ENCODE measurements around the gene ADAM23.

The ADAM23 gene

DNA sequence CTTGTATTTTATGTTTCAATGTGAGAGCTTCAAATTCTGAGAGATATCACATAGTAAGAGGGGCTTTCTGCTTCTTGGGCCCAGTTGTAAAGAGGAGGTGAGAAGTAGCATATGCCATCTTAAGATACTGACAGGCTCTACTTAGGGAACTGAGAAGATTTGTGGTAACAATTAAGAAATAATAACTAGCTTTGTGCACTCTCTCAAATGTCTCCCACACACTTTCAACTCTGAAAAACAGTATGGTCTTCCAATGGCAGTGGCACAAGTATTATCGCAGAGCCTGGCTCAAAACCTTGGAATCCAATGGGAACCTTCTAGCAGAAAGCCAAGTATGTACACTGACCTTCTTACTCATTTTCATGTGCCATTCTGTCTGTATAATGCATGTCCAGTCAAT is 118.6 kb downstream of the ADAM23 start:
- no peak overlapping the region for H4K8ac ChIP-seq (ENCODE audit: low read depth, low read length)
- no peaks in the 10 kb centered on the region for H3K4me1 ChIP-seq (ENCODE audit: control insufficient read depth in 2 of 2, insufficient read depth in 1 of 2, low read depth in 1 of 2, low read length in 2 of 2)
- no peak for DNase-seq (ENCODE audit: low spot score)
- no peak overlapping the region for H3K4me3 ChIP-seq (ENCODE audit: low read length in 2 of 2)
- H3K18ac ChIP-seq (ENCODE audit: low read length) = no peak overlapping the region
- no peaks in the 10 kb centered on the region for H3K9me3 ChIP-seq (replicated peaks in 1 of 2; ENCODE audit: control insufficient read depth in 2 of 2, insufficient read depth in 1 of 2, low read depth in 1 of 2, low read length in 2 of 2)
- no peak overlapping the region for H4K91ac ChIP-seq (ENCODE audit: low read depth, low read length, poor library complexity)
- H2BK5ac ChIP-seq (ENCODE audit: low read length) = no peak overlapping the region
- no peaks in the 10 kb centered on the region for H3K27me3 ChIP-seq (ENCODE audit: control insufficient read depth in 3 of 3, insufficient read depth in 3 of 3, low read depth in 1 of 3, low read length in 3 of 3)
- H3K27ac ChIP-seq (replicated peaks; ENCODE audit: low read length) = no peak overlapping the region
- no CpG with 5 or more reads among the region's 1 CpG for WGBS, 2 donors (ENCODE audit: extremely low coverage in 2 of 2, insufficient read length in 2 of 2, insufficient replicate concordance in 1 of 2)
- no peaks in the 10 kb centered on the region for H3K79me1 ChIP-seq (ENCODE audit: low read depth, low read length)
- H2AFZ ChIP-seq (ENCODE audit: low read length) = no peak overlapping the region
- no peak overlapping the region for H2BK12ac ChIP-seq (ENCODE audit: low read length)
- H2AK5ac ChIP-seq (ENCODE audit: low read depth, low read length) = no peak overlapping the region
- no peak overlapping the region for H3K23ac ChIP-seq (ENCODE audit: low read depth, low read length, poor library complexity)
- no peak overlapping the region for H3K14ac ChIP-seq (ENCODE audit: low read length)
- no peak overlapping the region for H2BK120ac ChIP-seq (ENCODE audit: low read depth, low read length)
- H2BK15ac ChIP-seq (ENCODE audit: low read length) = no peak overlapping the region
- H3K9ac ChIP-seq (ENCODE audit: low read depth, low read length, poor library complexity) = no peak overlapping the region
- peaks cover 0 to 3% of the 10 kb centered on the region in 2 donors for H3K36me3 ChIP-seq (replicated peaks in 1 of 2; ENCODE audit: control insufficient read depth in 2 of 2, insufficient read depth in 2 of 2, low read length in 2 of 2)
- no peak overlapping the region for H3K4ac ChIP-seq (ENCODE audit: low read length)
- no peak overlapping the region for H3K4me2 ChIP-seq (ENCODE audit: insufficient read depth, low read length, poor library complexity, severe bottlenecking)

- WGBS, 2 donors (ENCODE audit: extremely low coverage in 2 of 2, insufficient read length in 2 of 2, insufficient replicate concordance in 1 of 2) = no CpG with 5 or more reads among the region's 2 CpGs
- H3K27me3 ChIP-seq (ENCODE audit: control insufficient read depth in 3 of 3, insufficient read depth in 3 of 3, low read depth in 1 of 3, low read length in 3 of 3) = no peaks in the 10 kb centered on the region
- H3K4ac ChIP-seq (ENCODE audit: low read length) = no peak overlapping the region
- no peak overlapping the region for H2AFZ ChIP-seq (ENCODE audit: low read length)
- no peak for DNase-seq (ENCODE audit: low spot score)
- no peak overlapping the region for H4K8ac ChIP-seq (ENCODE audit: low read depth, low read length)
- H3K4me3 ChIP-seq (ENCODE audit: low read length in 2 of 2) = no peak overlapping the region
- H3K23ac ChIP-seq (ENCODE audit: low read depth, low read length, poor library complexity) = no peak overlapping the region
- H3K4me2 ChIP-seq (ENCODE audit: insufficient read depth, low read length, poor library complexity, severe bottlenecking) = no peak overlapping the region
- H3K9me3 ChIP-seq (replicated peaks in 1 of 2; ENCODE audit: control insufficient read depth in 2 of 2, insufficient read depth in 1 of 2, low read depth in 1 of 2, low read length in 2 of 2) = no peaks in the 10 kb centered on the region
- no peaks in the 10 kb centered on the region for H3K4me1 ChIP-seq (ENCODE audit: control insufficient read depth in 2 of 2, insufficient read depth in 1 of 2, low read depth in 1 of 2, low read length in 2 of 2)
- no peak overlapping the region for H3K18ac ChIP-seq (ENCODE audit: low read length)
- no peak overlapping the region for H2BK12ac ChIP-seq (ENCODE audit: low read length)
- H4K91ac ChIP-seq (ENCODE audit: low read depth, low read length, poor library complexity) = no peak overlapping the region
- no peak overlapping the region for H3K14ac ChIP-seq (ENCODE audit: low read length)
- H2BK120ac ChIP-seq (ENCODE audit: low read depth, low read length) = no peak overlapping the region
- H3K36me3 ChIP-seq (replicated peaks in 1 of 2; ENCODE audit: control insufficient read depth in 2 of 2, insufficient read depth in 2 of 2, low read length in 2 of 2) = peaks cover 0 to 3% of the 10 kb centered on the region in 2 donors
- H2AK5ac ChIP-seq (ENCODE audit: low read depth, low read length) = no peak overlapping the region
- no peak overlapping the region for H3K9ac ChIP-seq (ENCODE audit: low read depth, low read length, poor library complexity)
- no peak overlapping the region for H2BK5ac ChIP-seq (ENCODE audit: low read length)
- H3K27ac ChIP-seq (replicated peaks; ENCODE audit: low read length) = no peak overlapping the region
- no peak overlapping the region for H2BK15ac ChIP-seq (ENCODE audit: low read length)
- no peaks in the 10 kb centered on the region for H3K79me1 ChIP-seq (ENCODE audit: low read depth, low read length)
Observed at GRCh38 chr2:206562375-206562774, 119.0 kb downstream of the ADAM23 start.

- Histone ChIP-seq H2BK120ac (ENCODE audit: low read depth, low read length) (no peak overlapping the region), H4K91ac (ENCODE audit: low read depth, low read length, poor library complexity) (no peak overlapping the region), H3K4ac (ENCODE audit: low read length) (no peak overlapping the region), H2AK5ac (ENCODE audit: low read depth, low read length) (no peak overlapping the region), H3K4me1 (ENCODE audit: control insufficient read depth in 2 of 2, insufficient read depth in 1 of 2, low read depth in 1 of 2, low read length in 2 of 2) (no peaks in the 10 kb centered on the region), H3K18ac (ENCODE audit: low read length) (no peak overlapping the region), H2BK12ac (ENCODE audit: low read length) (no peak overlapping the region), H3K9me3 (replicated peaks in 1 of 2; ENCODE audit: control insufficient read depth in 2 of 2, insufficient read depth in 1 of 2, low read depth in 1 of 2, low read length in 2 of 2) (no peaks in the 10 kb centered on the region), H4K8ac (ENCODE audit: low read depth, low read length) (no peak overlapping the region), H3K4me2 (ENCODE audit: insufficient read depth, low read length, poor library complexity, severe bottlenecking) (no peak overlapping the region), H3K4me3 (ENCODE audit: low read length in 2 of 2) (no peak overlapping the region), H3K36me3 (replicated peaks in 1 of 2; ENCODE audit: control insufficient read depth in 2 of 2, insufficient read depth in 2 of 2, low read length in 2 of 2) (peaks cover 0 to 7% of the 10 kb centered on the region in 2 donors), H3K79me1 (ENCODE audit: low read depth, low read length) (no peaks in the 10 kb centered on the region), H2AFZ (ENCODE audit: low read length) (no peak overlapping the region), H2BK5ac (ENCODE audit: low read length) (no peak overlapping the region), H3K23ac (ENCODE audit: low read depth, low read length, poor library complexity) (no peak overlapping the region), H3K14ac (ENCODE audit: low read length) (no peak overlapping the region), H3K27me3 (ENCODE audit: control insufficient read depth in 3 of 3, insufficient read depth in 3 of 3, low read depth in 1 of 3, low read length in 3 of 3) (no peaks in the 10 kb centered on the region), H3K9ac (ENCODE audit: low read depth, low read length, poor library complexity) (no peak overlapping the region), H2BK15ac (ENCODE audit: low read length) (no peak overlapping the region), H3K27ac (replicated peaks; ENCODE audit: low read length) (no peak overlapping the region)
- no CpG with 5 or more reads among the region's 2 CpGs for WGBS, 2 donors (ENCODE audit: extremely low coverage in 2 of 2, insufficient read length in 2 of 2, insufficient replicate concordance in 1 of 2)
- no peak for DNase-seq (ENCODE audit: low spot score)
Observed at GRCh38 chr2:206563374-206563773, 120.0 kb downstream of the ADAM23 start.

DNA sequence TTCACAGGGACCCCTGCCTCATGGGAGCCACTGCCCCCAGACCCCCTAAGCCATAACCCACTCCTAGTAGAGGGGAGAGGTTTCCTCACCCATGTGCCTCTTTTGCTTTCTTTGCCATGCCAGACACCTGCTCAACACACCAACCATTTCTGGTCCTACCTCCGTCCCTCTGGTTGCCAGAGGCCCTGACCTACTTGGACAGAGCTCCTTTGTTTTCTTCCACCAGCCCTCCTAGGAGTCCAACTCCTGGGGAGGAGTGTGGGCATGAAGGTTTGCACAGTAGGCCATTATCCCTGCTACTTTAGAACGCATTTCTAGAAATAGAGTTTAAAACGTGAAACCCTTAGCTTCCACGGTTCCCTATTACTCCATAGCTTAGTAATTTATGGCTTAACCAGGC is 122.3 kb downstream of the ADAM23 start:
- no peak for DNase-seq (ENCODE audit: low spot score)
- Histone ChIP-seq H3K79me1 (ENCODE audit: low read depth, low read length) (no peaks in the 10 kb centered on the region), H3K23ac (ENCODE audit: low read depth, low read length, poor library complexity) (no peak overlapping the region), H2BK120ac (ENCODE audit: low read depth, low read length) (no peak overlapping the region), H2BK15ac (ENCODE audit: low read length) (no peak overlapping the region), H3K4me3 (ENCODE audit: low read length in 2 of 2) (no peak overlapping the region), H2BK5ac (ENCODE audit: low read length) (no peak overlapping the region), H3K4me1 (ENCODE audit: control insufficient read depth in 2 of 2, insufficient read depth in 1 of 2, low read depth in 1 of 2, low read length in 2 of 2) (no peaks in the 10 kb centered on the region), H3K27me3 (ENCODE audit: control insufficient read depth in 3 of 3, insufficient read depth in 3 of 3, low read depth in 1 of 3, low read length in 3 of 3) (no peaks in the 10 kb centered on the region), H2AFZ (ENCODE audit: low read length) (no peak overlapping the region), H3K4ac (ENCODE audit: low read length) (no peak overlapping the region), H4K91ac (ENCODE audit: low read depth, low read length, poor library complexity) (no peak overlapping the region), H3K9me3 (replicated peaks in 1 of 2; ENCODE audit: control insufficient read depth in 2 of 2, insufficient read depth in 1 of 2, low read depth in 1 of 2, low read length in 2 of 2) (no peaks in the 10 kb centered on the region), H4K8ac (ENCODE audit: low read depth, low read length) (no peak overlapping the region), H3K4me2 (ENCODE audit: insufficient read depth, low read length, poor library complexity, severe bottlenecking) (no peak overlapping the region), H3K27ac (replicated peaks; ENCODE audit: low read length) (no peak overlapping the region), H2AK5ac (ENCODE audit: low read depth, low read length) (no peak overlapping the region), H2BK12ac (ENCODE audit: low read length) (no peak overlapping the region), H3K14ac (ENCODE audit: low read length) (no peak overlapping the region), H3K36me3 (replicated peaks in 1 of 2; ENCODE audit: control insufficient read depth in 2 of 2, insufficient read depth in 2 of 2, low read length in 2 of 2) (peaks cover 0 to 4% of the 10 kb centered on the region in 2 donors), H3K9ac (ENCODE audit: low read depth, low read length, poor library complexity) (no peak overlapping the region), H3K18ac (ENCODE audit: low read length) (no peak overlapping the region)
- no CpG with 5 or more reads among the region's 4 CpGs for WGBS, 2 donors (ENCODE audit: extremely low coverage in 2 of 2, insufficient read length in 2 of 2, insufficient replicate concordance in 1 of 2)
